PC-3 (cell line): ENCODE results near the gene GPR32. TPM values are rescaled to one million over a fixed set of nuclear protein-coding genes. Genes with fewer than 3 reads are reported as not detected.
"Not testable (repeated sequence)": the region's sequence is repeated elsewhere in the genome, so short reads cannot be mapped to it uniquely, and the experiment has no call there.

Experiments
- ATAC-seq: fragments of 200-7000 bp; cut with Tn5 transposase; 2 replicates; pipeline ENCODE4 v1.9.1; 2020; ENCODE audit warnings: mild to moderate bottlenecking, moderate library complexity
- BruUV-seq: library from RNA; stranded (reverse); fragments of 400-500 nt; replicated peaks from 2 replicates; lab custom pipeline; 2021; lab: Mats Ljungman, UMichigan
- CTCF ChIA-PET: fragments of 300-600 bp; sonication (Branson Sonifier 250); formaldehyde crosslinking; loops from one replicate; lab custom pipeline; 2022; ENCODE audit warnings: antibody characterized with exemption; lab: Charles Lee
- POLR2A ChIA-PET: fragments of 300-600 bp; sonication (Branson Sonifier 250); formaldehyde crosslinking; loops from one replicate; lab custom pipeline; 2022; ENCODE audit warnings: antibody characterized with exemption; ENCODE audit not compliant: unreplicated experiment; lab: Charles Lee
- DNase-seq: peaks from one replicate; pipeline ENCODE4 v3.0.0-alpha.2; 2015
- H2AFZ ChIP-seq: fragments of 300-600 bp; sonication (generic); 2 replicates; pipeline ENCODE4 v1.6.0; 2016; ENCODE audit warnings: antibody characterized with exemption, low read length
- H3F3A ChIP-seq: fragments of 300-600 bp; sonication (generic); one replicate; pipeline ENCODE4 v1.6.0; 2017; ENCODE audit warnings: antibody characterized with exemption, low read length, control low read depth, mild to moderate bottlenecking; ENCODE audit not compliant: unreplicated experiment
- H3K27ac ChIP-seq: fragments of 300-600 bp; sonication (generic); 2 replicates; pipeline ENCODE4 v1.5.1; 2016; ENCODE audit warnings: mild to moderate bottlenecking, low read length
- H3K27me3 ChIP-seq: fragments of 300-600 bp; sonication (generic); 2 replicates; pipeline ENCODE4 v1.6.1; 2016; ENCODE audit warnings: low read length, mixed read lengths
- H3K36me3 ChIP-seq: fragments of 300-600 bp; sonication (generic); 2 replicates; pipeline ENCODE4 v1.6.1; 2016; ENCODE audit warnings: low read depth, mixed run types, low read length, mixed read lengths
- H3K4me1 ChIP-seq: fragments of 300-600 bp; sonication (generic); 2 replicates; pipeline ENCODE4 v1.5.1; 2016; ENCODE audit warnings: low read length; ENCODE audit not compliant: insufficient read depth
- H3K4me2 ChIP-seq: fragments of 300-600 bp; sonication (generic); 2 replicates; pipeline ENCODE4 v1.6.0; 2016; ENCODE audit warnings: low read length
- H3K4me3 ChIP-seq: fragments of 300-600 bp; sonication (generic); 2 replicates; pipeline ENCODE4 v1.5.1; 2016; ENCODE audit warnings: mild to moderate bottlenecking, low read length, mixed read lengths
- H3K79me2 ChIP-seq: fragments of 300-600 bp; sonication (generic); 2 replicates; pipeline ENCODE4 v1.6.1; 2017; ENCODE audit warnings: low read length, mixed read lengths
- H3K9ac ChIP-seq: fragments of 300-600 bp; sonication (generic); 2 replicates; pipeline ENCODE4 v1.6.0; 2016; ENCODE audit warnings: mild to moderate bottlenecking, low read length
- H3K9me2 ChIP-seq: fragments of 300-600 bp; sonication (generic); replicated peaks from 2 replicates; pipeline ENCODE4 v1.6.1; 2016; ENCODE audit warnings: mixed run types, low read length, mixed read lengths
- H3K9me3 ChIP-seq: fragments of 300-600 bp; sonication (generic); 2 replicates; pipeline ENCODE4 v1.6.1; 2016; ENCODE audit warnings: low read length, mixed read lengths
- H4K20me1 ChIP-seq: fragments of 300-600 bp; sonication (generic); 2 replicates; pipeline ENCODE4 v1.6.1; 2016; ENCODE audit warnings: low read length, mixed read lengths
- CTCF ChIP-seq: fragments of 300-600 bp; sonication (generic); conservative IDR thresholded peaks from 2 replicates; pipeline ENCODE4 v1.5.1; 2017; ENCODE audit warnings: antibody characterized with exemption, low read depth, mild to moderate bottlenecking, low read length
- EZH2 ChIP-seq: fragments of 300-600 bp; sonication (generic); IDR thresholded peaks from one replicate; pipeline ENCODE4 v1.6.1; 2017; ENCODE audit warnings: antibody characterized with exemption, mild to moderate bottlenecking, low read length; ENCODE audit not compliant: unreplicated experiment
- EZH2phosphoT487 ChIP-seq: fragments of 300-600 bp; sonication (generic); IDR thresholded peaks from 2 replicates; pipeline ENCODE4 v1.6.1; 2018; ENCODE audit warnings: mild to moderate bottlenecking, antibody characterized with exemption, low read length, borderline replicate concordance
- intact Hi-C: fragments of 100-400 bp; cut with micrococcal nuclease; formaldehyde crosslinking; loops from 2 replicates; pipeline ENCODE4 v1.9.0; 2023
- total RNA-seq: library from RNA; depleted of rRNA; stranded (reverse); fragments of >200 nt; gene quantifications from 2 replicates; pipeline ENCODE4 v1.2.3, GENCODE V29; 2014

GPR32 gene
- total RNA-seq, 1 experiment from 2014 or later = not detected

GRCh38 chr19:50741179-50741933 is 28.9 kb upstream of the GPR32 start:
- CTCF ChIA-PET = no interaction called here
- H3K9me2 ChIP-seq = no peaks in the 10 kb centered on the region
- H3K79me2 ChIP-seq = no peaks in the 10 kb centered on the region
- no peaks in the 10 kb centered on the region for H3F3A ChIP-seq
- peaks cover 51% of the 10 kb centered on the region for H3K27me3 ChIP-seq
- no peak overlapping the region for H3K4me2 ChIP-seq
- POLR2A ChIA-PET = no interaction called here
- intact Hi-C loops = no loop called here
- ATAC-seq (no peak), DNase-seq (no peak)
- H4K20me1 ChIP-seq = no peaks in the 10 kb centered on the region
- no peaks in the 10 kb centered on the region for H3K9me3 ChIP-seq
- no peaks in the 10 kb centered on the region for H3K36me3 ChIP-seq
- H3K4me1 ChIP-seq = no peaks in the 10 kb centered on the region
- H3K27ac ChIP-seq = no peak overlapping the region
- H2AFZ ChIP-seq = no peak overlapping the region
- no peak overlapping the region for H3K9ac ChIP-seq
- BruUV-seq = no TSS peak
- TF ChIP-seq EZH2phosphoT487 (no peak), CTCF (no peak), EZH2 (no peak)
- no peak overlapping the region for H3K4me3 ChIP-seq

GRCh38 chr19:50743537-50743936 is 26.7 kb upstream of the GPR32 start:
- Histone ChIP-seq H3K4me3 (no peak overlapping the region), H3K9me2 (no peaks in the 10 kb centered on the region), H3K27ac (no peak overlapping the region), H3K36me3 (no peaks in the 10 kb centered on the region), H3K9me3 (no peaks in the 10 kb centered on the region), H3K27me3 (peaks cover 31% of the 10 kb centered on the region), H3K79me2 (no peaks in the 10 kb centered on the region), H3F3A (no peaks in the 10 kb centered on the region), H2AFZ (no peak overlapping the region), H3K4me1 (no peaks in the 10 kb centered on the region), H3K4me2 (no peak overlapping the region), H3K9ac (no peak overlapping the region), H4K20me1 (no peaks in the 10 kb centered on the region)
- no peak for TF ChIP-seq EZH2
- no peak for TF ChIP-seq CTCF
- TF ChIP-seq EZH2phosphoT487 = no peak
- ATAC-seq = no peak
- POLR2A ChIA-PET = no interaction called here
- CTCF ChIA-PET = no interaction called here
- BruUV-seq = no TSS peak
- no peak for DNase-seq
- intact Hi-C loops = no loop called here

GRCh38 chr19:50745221-50745620 is 25.0 kb upstream of the GPR32 start:
- POLR2A ChIA-PET = no interaction called here
- Histone ChIP-seq H3K4me3 (no peak overlapping the region), H3K9me3 (no peaks in the 10 kb centered on the region), H3K4me2 (no peak overlapping the region), H3K79me2 (no peaks in the 10 kb centered on the region), H4K20me1 (no peaks in the 10 kb centered on the region), H3K27ac (no peak overlapping the region), H3K9ac (no peak overlapping the region), H3F3A (no peaks in the 10 kb centered on the region), H3K9me2 (no peaks in the 10 kb centered on the region), H2AFZ (no peak overlapping the region), H3K4me1 (no peaks in the 10 kb centered on the region), H3K27me3 (peaks cover 21% of the 10 kb centered on the region; the same call in 1 of the 2 replicates), H3K36me3 (no peaks in the 10 kb centered on the region)
- intact Hi-C loops = no loop called here
- no peak for ATAC-seq
- BruUV-seq = no TSS peak
- CTCF ChIA-PET = no interaction called here
- TF ChIP-seq CTCF (no peak), EZH2 (no peak), EZH2phosphoT487 (no peak)
- no peak for DNase-seq

GRCh38 chr19:50747141-50747540 is 23.1 kb upstream of the GPR32 start:
- H3K9me3 ChIP-seq, H3F3A ChIP-seq, DNase-seq, POLR2A ChIA-PET, ATAC-seq, H3K27ac ChIP-seq, H3K79me2 ChIP-seq, CTCF ChIA-PET, H3K4me2 ChIP-seq, intact Hi-C loops, H3K4me1 ChIP-seq, H2AFZ ChIP-seq, BruUV-seq, H4K20me1 ChIP-seq, H3K9me2 ChIP-seq, H3K9ac ChIP-seq, H3K4me3 ChIP-seq, H3K36me3 ChIP-seq: not testable (repeated sequence)
- peaks cover 15% of the 10 kb centered on the region for H3K27me3 ChIP-seq
